H1 (cell line): ENCODE data around the gene LLGL1. TPM values are rescaled to one million over a fixed set of nuclear protein-coding genes. Genes with fewer than 3 reads are reported as not detected.
A peak's percentile ranks its signal among the peaks of the same experiment; 100 is the strongest.

ENCODE experiments used
- CTCF ChIA-PET: fragments of 300-600 bp; sonication (Branson Sonifier 250); formaldehyde crosslinking; loops from one replicate; lab custom pipeline; 2021; ENCODE audit not compliant: partially characterized antibody; lab: Charles Lee
- POLR2A ChIA-PET: fragments of 300-600 bp; sonication (Branson Sonifier 250); formaldehyde crosslinking; loops from one replicate; lab custom pipeline; 2021; ENCODE audit warnings: inconsistent platforms; ENCODE audit not compliant: partially characterized antibody; lab: Charles Lee
- DNase-seq, 2 experiments: peaks; one replicate each; pipeline versions ENCODE4 v3.0.0 to v3.0.0-alpha.2; 2010 to 2022; ENCODE audit warnings: low spot score in 2 of 2, low read depth in 1 of 2, mixed read lengths in 1 of 2
- FAIRE-seq: peaks from 2 replicates; lab custom pipeline; 2011; peaks lifted over from hg19 to GRCh38; lab: Jason Lieb, UNC
- H2AFZ ChIP-seq: 2 replicates; pipeline ENCODE4 v1.8.1; 2012; ENCODE audit warnings: low read length, inconsistent platforms
- H2AK5ac ChIP-seq: 2 replicates; pipeline ENCODE4 v1.6.1; 2013; ENCODE audit warnings: low read depth, low read length
- H2BK120ac ChIP-seq: replicated peaks from 2 replicates; pipeline ENCODE3; 2013; ENCODE audit warnings: low read depth, low read length, inconsistent platforms
- H2BK12ac ChIP-seq: 2 replicates; pipeline ENCODE4 v1.6.1; 2013; ENCODE audit warnings: low read depth, low read length
- H2BK15ac ChIP-seq: 2 replicates; pipeline ENCODE4 v1.6.1; 2013; ENCODE audit warnings: low read length
- H2BK20ac ChIP-seq: 2 replicates; pipeline ENCODE4 v1.6.1; 2013; ENCODE audit warnings: low read length
- H2BK5ac ChIP-seq: 2 replicates; pipeline ENCODE4 v1.6.1; 2013; ENCODE audit warnings: low read depth, low read length
- H3K14ac ChIP-seq: 2 replicates; pipeline ENCODE4 v1.6.1; 2013; ENCODE audit warnings: inconsistent platforms; ENCODE audit not compliant: insufficient read length
- H3K18ac ChIP-seq: 2 replicates; pipeline ENCODE4 v1.6.1; 2013; ENCODE audit warnings: low read length; ENCODE audit errors: extremely low read depth
- H3K23ac ChIP-seq: 2 replicates; pipeline ENCODE4 v1.6.1; 2013; ENCODE audit warnings: inconsistent platforms; ENCODE audit not compliant: insufficient read length
- H3K23me2 ChIP-seq: 2 replicates; pipeline ENCODE4 v1.6.1; 2013; ENCODE audit warnings: low read depth, low read length
- H3K27ac ChIP-seq: 2 replicates; pipeline ENCODE4 v1.6.1; 2011; ENCODE audit warnings: low read depth, low read length, inconsistent platforms
- H3K27me3 ChIP-seq, 4 experiments: replicated peaks in 1 of 4; 1 replicate in 1 of 4; 2 replicates in 3 of 4; pipeline versions ENCODE4 v1.6.1 to v1.8.1; 2011 to 2013; ENCODE audit warnings: low read length in 3 of 4, mild to moderate bottlenecking in 3 of 4, inconsistent platforms in 2 of 4, mixed read lengths in 2 of 4, moderate library complexity in 1 of 4; ENCODE audit not compliant: control insufficient read depth in 3 of 4, insufficient read depth in 3 of 4; ENCODE audit errors: extremely low read depth in 1 of 4
- H3K36me3 ChIP-seq, 4 experiments: 2 replicates each; pipeline versions ENCODE4 v1.6.1 to v1.8.1; 2011 to 2013; ENCODE audit warnings: mild to moderate bottlenecking in 4 of 4, low read length in 3 of 4, moderate library complexity in 2 of 4, control low read depth in 1 of 4, inconsistent platforms in 1 of 4; ENCODE audit not compliant: insufficient read depth in 4 of 4, control insufficient read depth in 2 of 4
- H3K4ac ChIP-seq: replicated peaks from 2 replicates; pipeline ENCODE3; 2013; ENCODE audit warnings: low read length, low read depth, mixed read lengths, inconsistent platforms; ENCODE audit not compliant: insufficient read length
- H3K4me1 ChIP-seq, 4 experiments: replicated peaks in 1 of 4; 1 replicate in 1 of 4; 2 replicates in 3 of 4; pipeline versions ENCODE4 v1.6.1 to v1.8.1; 2011 to 2013; ENCODE audit warnings: low read length in 3 of 4, inconsistent platforms in 2 of 4, mixed read lengths in 1 of 4; ENCODE audit not compliant: insufficient read depth in 4 of 4, control insufficient read depth in 3 of 4
- H3K4me2 ChIP-seq, 2 experiments: 2 replicates each; pipeline versions ENCODE4 v1.6.1 to v1.8.1; 2011 to 2013; ENCODE audit warnings: low read depth in 2 of 2, low read length in 2 of 2, control low read depth in 1 of 2, inconsistent platforms in 1 of 2, mild to moderate bottlenecking in 1 of 2; ENCODE audit not compliant: insufficient read depth in 1 of 2
- H3K4me3 ChIP-seq, 4 experiments: fragments of 200-600, 300-600 bp in 1 of 4; sonication (generic), shearing (Covaris generic), sonication (Bioruptor Twin) in 1 of 4; 2 replicates each; pipeline versions ENCODE4 v1.5.1 to v1.8.1; 2011 to 2016; ENCODE audit warnings: low read length in 4 of 4, low read depth in 3 of 4, control low read depth in 2 of 4, inconsistent platforms in 2 of 4, mild to moderate bottlenecking in 2 of 4, mixed read lengths in 1 of 4, moderate library complexity in 1 of 4; ENCODE audit not compliant: insufficient read depth in 2 of 4; ENCODE audit errors: extremely low read depth in 1 of 4
- H3K56ac ChIP-seq: replicated peaks from 2 replicates; pipeline ENCODE3; 2013; ENCODE audit warnings: low read depth, mild to moderate bottlenecking, mixed read lengths, low read length, inconsistent platforms; ENCODE audit not compliant: insufficient read length
- H3K79me1 ChIP-seq: 2 replicates; pipeline ENCODE4 v1.6.1; 2013; ENCODE audit warnings: low read depth, low read length, control low read depth
- H3K79me2 ChIP-seq, 2 experiments: 2 replicates each; pipeline versions ENCODE4 v1.6.1 to v1.8.1; 2012 to 2013; ENCODE audit warnings: low read length in 2 of 2, mild to moderate bottlenecking in 2 of 2, inconsistent platforms in 1 of 2; ENCODE audit not compliant: insufficient read depth in 2 of 2, control insufficient read depth in 1 of 2
- H3K9ac ChIP-seq, 4 experiments: replicated peaks in 1 of 4; 1 replicate in 1 of 4; 2 replicates in 3 of 4; pipeline versions ENCODE4 v1.6.1 to v1.8.1; 2011 to 2013; ENCODE audit warnings: low read depth in 3 of 4, low read length in 3 of 4, control low read depth in 2 of 4, mild to moderate bottlenecking in 2 of 4, moderate library complexity in 2 of 4, inconsistent platforms in 1 of 4; ENCODE audit errors: extremely low read depth in 1 of 4
- H3K9me3 ChIP-seq, 2 experiments: 2 replicates each; pipeline versions ENCODE4 v1.6.1 to v1.8.1; 2012 to 2013; ENCODE audit warnings: mild to moderate bottlenecking in 2 of 2, moderate library complexity in 2 of 2, control low read depth in 1 of 2, inconsistent platforms in 1 of 2, low read depth in 1 of 2, low read length in 1 of 2, mixed read lengths in 1 of 2; ENCODE audit not compliant: insufficient read depth in 2 of 2
- H4K20me1 ChIP-seq, 2 experiments: replicated peaks in 1 of 2; 2 replicates each; pipeline versions ENCODE3 to v1.8.1; 2011 to 2013; ENCODE audit warnings: inconsistent platforms in 2 of 2, low read length in 2 of 2, mild to moderate bottlenecking in 1 of 2; ENCODE audit not compliant: insufficient read depth in 2 of 2, control insufficient read depth in 1 of 2
- H4K5ac ChIP-seq: 2 replicates; pipeline ENCODE4 v1.6.1; 2013; ENCODE audit warnings: low read length, low read depth, mixed read lengths, inconsistent platforms; ENCODE audit not compliant: insufficient read length
- H4K8ac ChIP-seq: 2 replicates; pipeline ENCODE4 v1.8.0; 2013; ENCODE audit warnings: mild to moderate bottlenecking, moderate library complexity, low read length, inconsistent platforms; ENCODE audit not compliant: insufficient read depth; ENCODE audit errors: extremely low read depth
- H4K91ac ChIP-seq: replicated peaks from 2 replicates; pipeline ENCODE3; 2013; ENCODE audit warnings: low read length, mixed read lengths, inconsistent platforms; ENCODE audit not compliant: insufficient read length
- ASH2L ChIP-seq: fragments of 200-600, 300-600 bp; sonication (generic); IDR thresholded peaks from one replicate; pipeline ENCODE4 v1.7.1; 2017; ENCODE audit warnings: low read length
- CBX8 ChIP-seq: fragments of 300-800, 300-1000 bp; sonication (generic); IDR thresholded peaks from 2 replicates; pipeline ENCODE4 v1.7.1; 2016; ENCODE audit warnings: low read depth, low read length, borderline replicate concordance
- CHD2 ChIP-seq: IDR thresholded peaks from 2 replicates; pipeline ENCODE4 v1.6.1; 2012; ENCODE audit warnings: low read length, improper control_type of control experiment
- KDM1A ChIP-seq: fragments of 200-600, 300-600 bp; sonication (generic); IDR thresholded peaks from 2 replicates; pipeline ENCODE4 v1.7.1; 2016; ENCODE audit warnings: mild to moderate bottlenecking, low read length, borderline replicate concordance
- POU5F1 ChIP-seq: IDR thresholded peaks from 2 replicates; pipeline ENCODE4 v1.6.1; 2011; ENCODE audit warnings: low read depth, mild to moderate bottlenecking, low read length, moderate library complexity
- SIX5 ChIP-seq: IDR thresholded peaks from 2 replicates; pipeline ENCODE4 v1.6.1; 2011; ENCODE audit warnings: mild to moderate bottlenecking, low read depth, low read length
- SRF ChIP-seq: IDR thresholded peaks from 2 replicates; pipeline ENCODE4 v1.6.1; 2011; ENCODE audit warnings: mild to moderate bottlenecking, low read depth, low read length, moderate library complexity
- SUZ12 ChIP-seq: fragments of 200-600 bp; sonication (generic); IDR thresholded peaks from 2 replicates; pipeline ENCODE4 v1.6.1; 2012; ENCODE audit warnings: mild to moderate bottlenecking, inconsistent platforms, low read length, moderate library complexity, mixed read lengths
- TAF7 ChIP-seq: optimal IDR thresholded peaks from 2 replicates; pipeline ENCODE3; 2011; ENCODE audit warnings: low read depth, mild to moderate bottlenecking, inconsistent platforms, low read length, moderate library complexity, borderline replicate concordance
- TCF12 ChIP-seq: IDR thresholded peaks from 2 replicates; pipeline ENCODE4 v1.6.1; 2011; ENCODE audit warnings: low read depth, mild to moderate bottlenecking, low read length
- WGBS, 2 experiments: shearing (Covaris generic) in 1 of 2; methylation state at CpG; one replicate each; pipeline versions ENCODE4 v1.1.6 to v1.1.7; 2013 to 2015; ENCODE audit warnings: low lambda C conversion rate in 2 of 2, mixed read lengths in 2 of 2, inconsistent platforms in 1 of 2, low coverage in 1 of 2, missing lambda C conversion rate in 1 of 2; ENCODE audit not compliant: insufficient replicate concordance in 2 of 2, insufficient coverage in 1 of 2, insufficient read length in 1 of 2; ENCODE audit errors: extremely low coverage in 1 of 2, missing lambda C conversion rate in 1 of 2; 5-methylcytosine and 5-hydroxymethylcytosine counted together
- polyA plus RNA-seq, 7 experiments: library from polyadenylated mRNA; depleted of rRNA in 3 of 7; stranded (reverse) in 5 of 7; unstranded in 2 of 7; fragments of >200 nt in 5 of 7; fragments of 200-250 nt in 2 of 7; gene quantifications; 1 replicate in 5 of 7; 2 replicates in 1 of 7; 4 replicates in 1 of 7; pipeline versions ENCODE4 v1.2.1 to v1.2.3, GENCODE V29; 2011 to 2013; ENCODE audit warnings: missing spikeins in 2 of 7, mixed read lengths in 2 of 7
- total RNA-seq: library from RNA; stranded (reverse); fragmentation: NEBNext Ultra II Directional; extraction: Animal tissue kit (Norgen Biotek cat#: 25700); gene quantifications from 2 replicates; pipeline ENCODE4 v1.2.1, GENCODE V29; 2021
- TF ChIP-seq, protein P1 (sequence below): IDR thresholded peaks from 2 replicates; pipeline ENCODE4 v1.6.1; 2012; ENCODE audit warnings: inconsistent platforms

Gene LLGL1
- total and polyA plus RNA-seq, 2 of the 8 experiments (the other 6 are each of a cell fraction or from before 2014, with no cell fraction given): 71.3 to 107 TPM

DNA sequence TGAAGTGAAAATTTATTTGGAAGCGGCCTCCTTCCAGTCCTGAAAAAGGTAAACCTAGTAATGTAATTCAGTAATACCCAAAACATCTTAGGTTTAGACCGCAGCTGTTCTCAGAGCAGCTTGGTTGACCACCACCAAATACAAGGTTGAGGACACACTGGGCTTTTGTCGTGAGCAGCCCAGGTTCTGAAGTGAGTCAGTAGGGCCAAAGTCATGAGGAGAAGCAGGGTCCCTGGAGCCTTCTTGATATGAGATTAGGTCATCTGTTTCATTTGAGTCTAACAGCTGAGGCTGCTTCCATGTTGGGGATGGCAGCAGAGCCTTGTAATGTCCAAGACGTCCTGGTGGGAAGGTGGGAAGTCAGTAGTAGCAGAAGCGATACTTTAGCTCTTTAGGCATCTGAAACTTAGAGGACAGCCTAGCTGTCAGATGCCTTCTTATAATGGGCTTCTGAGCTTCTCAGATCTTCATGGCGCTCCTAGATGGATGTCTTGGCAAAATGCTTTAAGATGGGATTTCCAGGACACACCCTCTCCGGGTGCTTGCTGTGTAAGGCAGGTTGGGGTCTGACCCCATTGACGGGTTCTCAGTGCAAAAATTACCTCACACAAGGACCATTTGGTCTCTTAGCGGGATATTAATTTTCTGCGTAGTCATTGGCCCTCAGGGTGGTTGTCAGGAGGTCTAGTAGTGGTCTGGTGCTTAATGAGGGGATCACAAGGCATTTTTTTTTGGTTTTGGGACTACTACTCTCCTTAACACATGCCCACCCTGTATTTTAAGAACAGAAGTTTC, 39.4 kb upstream of the LLGL1 start:
- Histone ChIP-seq H3K4me2 (peak overlapping the region; percentile 68 to 99), H3K14ac (no peak overlapping the region), H4K8ac (no peak overlapping the region), H3K27ac (no peak overlapping the region), H3K23me2 (peaks cover 18% of the 10 kb centered on the region), H3K9ac (peak overlapping the region in 1 of 4 experiments; percentile 34; a peak in 1 of 7 replicates), H4K20me1 (peaks cover 29 to 39% of the 10 kb centered on the region in 2 experiments), H3K4me3 (peak overlapping the region; percentile 52 to 87 (median 80); a peak in 6 of 8 replicates), H2BK120ac (no peak overlapping the region), H2AFZ (no peak overlapping the region), H3K79me1 (peaks cover 31% of the 10 kb centered on the region), H3K27me3 (no peaks in the 10 kb centered on the region), H2BK5ac (no peak overlapping the region), H4K5ac (no peak overlapping the region), H2AK5ac (no peak overlapping the region), H2BK12ac (no peak overlapping the region), H3K79me2 (peaks cover 46 to 65% of the 10 kb centered on the region in 2 experiments), H3K56ac (no peak overlapping the region), H3K23ac (no peak overlapping the region), H3K4me1 (peaks cover 5 to 25% (median 8%) of the 10 kb centered on the region in 4 experiments; a peak in 6 of 7 replicates), H4K91ac (no peak overlapping the region), H3K4ac (no peak overlapping the region), H2BK15ac (no peak overlapping the region), H3K18ac (no peak overlapping the region), H3K9me3 (no peaks in the 10 kb centered on the region), H2BK20ac (no peak overlapping the region), H3K36me3 (peaks cover 3 to 17% (median 9%) of the 10 kb centered on the region in 4 experiments; a peak in 5 of 8 replicates)
- POLR2A ChIA-PET: interaction anchor here (0.9 to 5.1 kb wide), 8 partner anchors 10 to 92 kb away, joined by 3 to 34 read pairs (median 4); no protein-coding TSS in a partner anchor
- CTCF ChIA-PET: interaction anchor here (0.7 to 11.2 kb wide), 7 partner anchors 8 to 63 kb away, joined by 3 to 122 read pairs (median 4); no protein-coding TSS in a partner anchor
- no peak for FAIRE-seq
- DNase-seq: no peak
- 88% methylated on average over 10 of the region's 10 CpGs; no CpG with 5 or more reads in 1 of the 2 experiments for WGBS, 2 experiments
- TF ChIP-seq CHD2 (no peak), SRF (no peak), SIX5 (no peak), TAF7 (no peak), POU5F1 (no peak), SUZ12 (no peak), KDM1A (no peak), CBX8 (no peak), TCF12 (no peak), ASH2L (no peak)
- TF ChIP-seq, protein P1, sequence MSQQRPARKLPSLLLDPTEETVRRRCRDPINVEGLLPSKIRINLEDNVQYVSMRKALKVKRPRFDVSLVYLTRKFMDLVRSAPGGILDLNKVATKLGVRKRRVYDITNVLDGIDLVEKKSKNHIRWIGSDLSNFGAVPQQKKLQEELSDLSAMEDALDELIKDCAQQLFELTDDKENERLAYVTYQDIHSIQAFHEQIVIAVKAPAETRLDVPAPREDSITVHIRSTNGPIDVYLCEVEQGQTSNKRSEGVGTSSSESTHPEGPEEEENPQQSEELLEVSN: no peak
